WTC11 (cell line): Measurements from ENCODE around the gene GLRA3. TPM values are rescaled to one million over a fixed set of nuclear protein-coding genes. Genes with fewer than 3 reads are reported as not detected.
A peak's percentile ranks its signal among the peaks of the same experiment; 100 is the strongest.

Source experiments
- ATAC-seq: fragments of 200-7000 bp; cut with Tn5 transposase; 2 replicates; pipeline ENCODE4 v1.10.0; 2021; ENCODE audit warnings: mild to moderate bottlenecking, moderate library complexity
- CTCF ChIA-PET: fragments of 300-600 bp; sonication (Branson Sonifier 250); formaldehyde crosslinking; loops from one replicate; lab custom pipeline; 2021; ENCODE audit warnings: antibody characterized with exemption; lab: Charles Lee
- POLR2A ChIA-PET: fragments of 350-600 bp; sonication (Branson Sonifier 250); formaldehyde crosslinking; loops from one replicate; lab custom pipeline; 2021; ENCODE audit warnings: antibody characterized with exemption; lab: Charles Lee
- DNase-seq: peaks from one replicate; pipeline ENCODE4 v3.0.0; 2021; ENCODE audit warnings: low spot score
- H3K27ac Mint-ChIP-seq: 2 replicates; pipeline ENCODE4 v1.8.0; 2021; ENCODE audit warnings: mixed read lengths
- H3K27me3 Mint-ChIP-seq: 2 replicates; pipeline ENCODE4 v1.8.0; 2021; ENCODE audit warnings: low read depth, mild to moderate bottlenecking, moderate library complexity, mixed read lengths
- H3K36me3 Mint-ChIP-seq: 2 replicates; pipeline ENCODE4 v1.8.0; 2021; ENCODE audit warnings: mixed read lengths
- H3K4me1 Mint-ChIP-seq: 2 replicates; pipeline ENCODE4 v1.8.0; 2022; ENCODE audit warnings: mixed read lengths
- H3K4me3 Mint-ChIP-seq: 2 replicates; pipeline ENCODE4 v1.8.0; 2021; ENCODE audit warnings: mild to moderate bottlenecking, moderate library complexity, mixed read lengths
- H3K9me3 Mint-ChIP-seq: 2 replicates; pipeline ENCODE4 v1.8.0; 2021; ENCODE audit warnings: mixed read lengths
- ESRRA ChIP-seq: sonication (generic); formaldehyde crosslinking; IDR thresholded peaks from 2 replicates; pipeline ENCODE4 v1.8.1; 2022; ENCODE audit warnings: mild to moderate bottlenecking, missing genetic modification reagents, borderline replicate concordance
- GRHL2 ChIP-seq: fragments of 250-450 bp; sonication (Bioruptor Pico); IDR thresholded peaks from 2 replicates; pipeline ENCODE4 v1.8.0; 2022; ENCODE audit warnings: mild to moderate bottlenecking, moderate library complexity; ENCODE audit not compliant: insufficient replicate concordance, severe bottlenecking
- HMGA2 ChIP-seq: fragments of 250-450 bp; sonication (Bioruptor Pico); IDR thresholded peaks from 2 replicates; pipeline ENCODE4 v1.4.0; 2021; ENCODE audit warnings: mild to moderate bottlenecking, moderate library complexity
- JAZF1 ChIP-seq: fragments of 250-450 bp; sonication (Bioruptor Pico); IDR thresholded peaks from 2 replicates; pipeline ENCODE4 v1.9.0; 2021; ENCODE audit warnings: moderate library complexity, mild to moderate bottlenecking, inconsistent platforms
- KAT7 ChIP-seq: sonication (generic); formaldehyde crosslinking; IDR thresholded peaks from 2 replicates; pipeline ENCODE4 v1.8.1; 2023; ENCODE audit warnings: missing genetic modification reagents, mild to moderate bottlenecking, borderline replicate concordance
- OVOL2 ChIP-seq: fragments of 250-450 bp; sonication (Bioruptor Pico); IDR thresholded peaks from 2 replicates; pipeline ENCODE4 v1.9.0; 2021; ENCODE audit warnings: mild to moderate bottlenecking, borderline replicate concordance
- RORB ChIP-seq: fragments of 250-450 bp; sonication (Bioruptor Pico); IDR thresholded peaks from 2 replicates; pipeline ENCODE4 v1.9.0; 2021; ENCODE audit warnings: mild to moderate bottlenecking
- STAT6 ChIP-seq: sonication (generic); formaldehyde crosslinking; conservative IDR thresholded peaks from 2 replicates; pipeline ENCODE4 v1.8.1; 2023; ENCODE audit warnings: mild to moderate bottlenecking, low read depth, missing genetic modification reagents, moderate library complexity
- TEAD1 ChIP-seq: sonication (generic); formaldehyde crosslinking; IDR thresholded peaks from 2 replicates; pipeline ENCODE4 v1.8.0; 2022; ENCODE audit warnings: mild to moderate bottlenecking, missing genetic modification reagents
- ZNF138 ChIP-seq: sonication (generic); formaldehyde crosslinking; conservative IDR thresholded peaks from 2 replicates; pipeline ENCODE4 v1.8.1; 2022; ENCODE audit warnings: mild to moderate bottlenecking, moderate library complexity, missing genetic modification reagents
- ZNF232 ChIP-seq: sonication (generic); formaldehyde crosslinking; IDR thresholded peaks from 2 replicates; pipeline ENCODE4 v1.8.0; 2022; ENCODE audit warnings: mild to moderate bottlenecking, missing genetic modification reagents
- total RNA-seq: library from RNA; stranded (reverse); gene quantifications from 3 replicates; pipeline ENCODE4 v1.2.3, GENCODE V29; 2021
- TF ChIP-seq, protein P1 (sequence below): sonication (generic); formaldehyde crosslinking; IDR thresholded peaks from 2 replicates; pipeline ENCODE4 v1.8.0; 2023; ENCODE audit warnings: missing genetic modification reagents
- TF ChIP-seq, protein P2 (sequence below): sonication (generic); formaldehyde crosslinking; conservative IDR thresholded peaks from 2 replicates; pipeline ENCODE4 v1.8.1; 2022; ENCODE audit warnings: mild to moderate bottlenecking, missing genetic modification reagents
- TF ChIP-seq, protein P3 (sequence below): sonication (generic); formaldehyde crosslinking; IDR thresholded peaks from 2 replicates; pipeline ENCODE4 v1.8.1; 2022; ENCODE audit warnings: low read depth, mild to moderate bottlenecking, moderate library complexity, missing genetic modification reagents, borderline replicate concordance
- TF ChIP-seq, protein P4 (sequence below): sonication (generic); formaldehyde crosslinking; IDR thresholded peaks from 2 replicates; pipeline ENCODE4 v1.8.1; 2023; ENCODE audit warnings: mild to moderate bottlenecking, missing genetic modification reagents, moderate library complexity
- TF ChIP-seq, protein P5 (sequence below): fragments of 250-450 bp; sonication (Bioruptor Pico); IDR thresholded peaks from 2 replicates; pipeline ENCODE4 v1.9.0; 2021; ENCODE audit warnings: mild to moderate bottlenecking
- TF ChIP-seq, protein P6 (sequence below): fragments of 250-450 bp; sonication (Bioruptor Pico); IDR thresholded peaks from 2 replicates; pipeline ENCODE4 v2.1.2; 2022; ENCODE audit warnings: mild to moderate bottlenecking, moderate library complexity

Gene GLRA3
- total RNA-seq, 1 experiment from 2014 or later = 0.15 TPM

- Mint-ChIP-seq H3K4me3 (no peak overlapping the region), H3K27ac (peak overlapping the region; percentile 3; the same call in 1 of the 2 replicates), H3K9me3 (no peaks in the 10 kb centered on the region), H3K4me1 (peaks cover 19% of the 10 kb centered on the region), H3K27me3 (no peaks in the 10 kb centered on the region), H3K36me3 (no peaks in the 10 kb centered on the region)
- ChIA-PET POLR2A (interaction anchor here (0.6 kb wide), 1 partner anchor 375 kb away, joined by 4 read pairs; no protein-coding TSS in a partner anchor), CTCF (interaction anchor here (0.6 to 0.7 kb wide), 2 partner anchors 29 to 48 kb away, joined by 3 to 4 read pairs; no protein-coding TSS in a partner anchor)
- ATAC-seq = peak; percentile 47; the same call in 1 of the 2 replicates
- no peak for DNase-seq
- TF ChIP-seq, protein P1, sequence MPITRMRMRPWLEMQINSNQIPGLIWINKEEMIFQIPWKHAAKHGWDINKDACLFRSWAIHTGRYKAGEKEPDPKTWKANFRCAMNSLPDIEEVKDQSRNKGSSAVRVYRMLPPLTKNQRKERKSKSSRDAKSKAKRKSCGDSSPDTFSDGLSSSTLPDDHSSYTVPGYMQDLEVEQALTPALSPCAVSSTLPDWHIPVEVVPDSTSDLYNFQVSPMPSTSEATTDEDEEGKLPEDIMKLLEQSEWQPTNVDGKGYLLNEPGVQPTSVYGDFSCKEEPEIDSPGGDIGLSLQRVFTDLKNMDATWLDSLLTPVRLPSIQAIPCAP (CRISPR knock-in tag) = no peak
- no peak for TF ChIP-seq RORB (CRISPR knock-in tag)
- TF ChIP-seq ZNF138 = no peak
- TF ChIP-seq KAT7 = no peak
- TF ChIP-seq, protein P2, sequence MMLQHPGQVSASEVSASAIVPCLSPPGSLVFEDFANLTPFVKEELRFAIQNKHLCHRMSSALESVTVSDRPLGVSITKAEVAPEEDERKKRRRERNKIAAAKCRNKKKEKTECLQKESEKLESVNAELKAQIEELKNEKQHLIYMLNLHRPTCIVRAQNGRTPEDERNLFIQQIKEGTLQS (CRISPR knock-in tag) = no peak
- TF ChIP-seq, protein P3, sequence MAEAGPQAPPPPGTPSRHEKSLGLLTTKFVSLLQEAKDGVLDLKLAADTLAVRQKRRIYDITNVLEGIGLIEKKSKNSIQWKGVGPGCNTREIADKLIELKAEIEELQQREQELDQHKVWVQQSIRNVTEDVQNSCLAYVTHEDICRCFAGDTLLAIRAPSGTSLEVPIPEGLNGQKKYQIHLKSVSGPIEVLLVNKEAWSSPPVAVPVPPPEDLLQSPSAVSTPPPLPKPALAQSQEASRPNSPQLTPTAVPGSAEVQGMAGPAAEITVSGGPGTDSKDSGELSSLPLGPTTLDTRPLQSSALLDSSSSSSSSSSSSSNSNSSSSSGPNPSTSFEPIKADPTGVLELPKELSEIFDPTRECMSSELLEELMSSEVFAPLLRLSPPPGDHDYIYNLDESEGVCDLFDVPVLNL = no peak
- no peak for TF ChIP-seq ESRRA (CRISPR knock-in tag)
- TF ChIP-seq, protein P4, sequence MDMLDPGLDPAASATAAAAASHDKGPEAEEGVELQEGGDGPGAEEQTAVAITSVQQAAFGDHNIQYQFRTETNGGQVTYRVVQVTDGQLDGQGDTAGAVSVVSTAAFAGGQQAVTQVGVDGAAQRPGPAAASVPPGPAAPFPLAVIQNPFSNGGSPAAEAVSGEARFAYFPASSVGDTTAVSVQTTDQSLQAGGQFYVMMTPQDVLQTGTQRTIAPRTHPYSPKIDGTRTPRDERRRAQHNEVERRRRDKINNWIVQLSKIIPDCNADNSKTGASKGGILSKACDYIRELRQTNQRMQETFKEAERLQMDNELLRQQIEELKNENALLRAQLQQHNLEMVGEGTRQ = no peak
- TF ChIP-seq HMGA2 (CRISPR knock-in tag) = no peak
- TF ChIP-seq ZNF232 (CRISPR knock-in tag) = no peak
- no peak for TF ChIP-seq OVOL2
- no peak for TF ChIP-seq JAZF1 (CRISPR knock-in tag)
- TF ChIP-seq, protein P5, sequence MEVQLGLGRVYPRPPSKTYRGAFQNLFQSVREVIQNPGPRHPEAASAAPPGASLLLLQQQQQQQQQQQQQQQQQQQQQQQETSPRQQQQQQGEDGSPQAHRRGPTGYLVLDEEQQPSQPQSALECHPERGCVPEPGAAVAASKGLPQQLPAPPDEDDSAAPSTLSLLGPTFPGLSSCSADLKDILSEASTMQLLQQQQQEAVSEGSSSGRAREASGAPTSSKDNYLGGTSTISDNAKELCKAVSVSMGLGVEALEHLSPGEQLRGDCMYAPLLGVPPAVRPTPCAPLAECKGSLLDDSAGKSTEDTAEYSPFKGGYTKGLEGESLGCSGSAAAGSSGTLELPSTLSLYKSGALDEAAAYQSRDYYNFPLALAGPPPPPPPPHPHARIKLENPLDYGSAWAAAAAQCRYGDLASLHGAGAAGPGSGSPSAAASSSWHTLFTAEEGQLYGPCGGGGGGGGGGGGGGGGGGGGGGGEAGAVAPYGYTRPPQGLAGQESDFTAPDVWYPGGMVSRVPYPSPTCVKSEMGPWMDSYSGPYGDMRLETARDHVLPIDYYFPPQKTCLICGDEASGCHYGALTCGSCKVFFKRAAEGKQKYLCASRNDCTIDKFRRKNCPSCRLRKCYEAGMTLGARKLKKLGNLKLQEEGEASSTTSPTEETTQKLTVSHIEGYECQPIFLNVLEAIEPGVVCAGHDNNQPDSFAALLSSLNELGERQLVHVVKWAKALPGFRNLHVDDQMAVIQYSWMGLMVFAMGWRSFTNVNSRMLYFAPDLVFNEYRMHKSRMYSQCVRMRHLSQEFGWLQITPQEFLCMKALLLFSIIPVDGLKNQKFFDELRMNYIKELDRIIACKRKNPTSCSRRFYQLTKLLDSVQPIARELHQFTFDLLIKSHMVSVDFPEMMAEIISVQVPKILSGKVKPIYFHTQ (CRISPR knock-in tag) = no peak
- no peak for TF ChIP-seq STAT6 (CRISPR knock-in tag)
- no peak for TF ChIP-seq TEAD1 (CRISPR knock-in tag)
- no peak for TF ChIP-seq GRHL2 (CRISPR knock-in tag)
Measured at GRCh38 chr4:174713181-174713580, 115.9 kb downstream of the GLRA3 start.

DNA sequence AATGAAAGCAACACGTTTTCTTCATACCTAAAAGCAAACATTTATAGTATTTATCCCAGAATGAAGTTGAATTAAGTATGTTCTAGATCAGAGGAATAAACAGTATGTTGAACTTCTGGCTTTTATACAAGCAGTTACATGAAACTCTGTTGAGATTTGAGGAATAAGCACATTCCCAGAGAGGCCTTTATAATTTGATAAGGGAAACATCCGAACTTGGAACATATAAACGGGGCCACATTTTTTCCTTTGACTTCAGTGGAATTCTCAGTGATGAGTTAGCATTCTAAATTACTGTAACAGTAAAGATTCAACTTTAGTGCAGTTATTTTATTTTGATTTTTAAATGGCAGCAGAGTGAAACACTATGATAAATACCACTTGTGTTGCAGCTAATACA is 119.5 kb downstream of the GLRA3 start:
- ChIA-PET CTCF (no interaction called here), POLR2A (no interaction called here)
- no peak overlapping the region for H3K27ac Mint-ChIP-seq
- H3K9me3 Mint-ChIP-seq = no peaks in the 10 kb centered on the region
- H3K36me3 Mint-ChIP-seq = no peaks in the 10 kb centered on the region
- H3K27me3 Mint-ChIP-seq = no peaks in the 10 kb centered on the region; the same call in 1 of the 2 replicates
- TF ChIP-seq HMGA2 (CRISPR knock-in tag) = no peak
- TF ChIP-seq, protein P6, sequence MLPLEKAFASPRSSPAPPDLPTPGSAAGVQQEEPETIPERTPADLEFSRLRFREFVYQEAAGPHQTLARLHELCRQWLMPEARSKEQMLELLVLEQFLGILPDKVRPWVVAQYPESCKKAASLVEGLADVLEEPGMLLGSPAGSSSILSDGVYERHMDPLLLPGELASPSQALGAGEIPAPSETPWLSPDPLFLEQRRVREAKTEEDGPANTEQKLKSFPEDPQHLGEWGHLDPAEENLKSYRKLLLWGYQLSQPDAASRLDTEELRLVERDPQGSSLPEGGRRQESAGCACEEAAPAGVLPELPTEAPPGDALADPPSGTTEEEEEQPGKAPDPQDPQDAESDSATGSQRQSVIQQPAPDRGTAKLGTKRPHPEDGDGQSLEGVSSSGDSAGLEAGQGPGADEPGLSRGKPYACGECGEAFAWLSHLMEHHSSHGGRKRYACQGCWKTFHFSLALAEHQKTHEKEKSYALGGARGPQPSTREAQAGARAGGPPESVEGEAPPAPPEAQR = no peak
- H3K4me3 Mint-ChIP-seq = no peak overlapping the region
- H3K4me1 Mint-ChIP-seq = peaks cover 8% of the 10 kb centered on the region
- DNase-seq (no peak), ATAC-seq (no peak)
